Loucy (cell line): ENCODE measurements around the gene EIF1AX.
"Not testable (repeated sequence)": the region's sequence is repeated elsewhere in the genome, so short reads cannot be mapped to it uniquely, and the experiment has no call there.

Experiments used
- H2AFZ ChIP-seq: fragments of 200-600 bp; sonication (generic); 2 replicates; pipeline ENCODE4 v1.6.0; 2016; ENCODE audit warnings: antibody characterized with exemption, mild to moderate bottlenecking, low read length, moderate library complexity
- H3F3A ChIP-seq: fragments of 200-600 bp; 2 replicates; pipeline ENCODE4 v1.6.0; 2016; ENCODE audit warnings: antibody characterized with exemption, low read depth, mild to moderate bottlenecking
- H3K27me3 ChIP-seq: fragments of 200-600 bp; sonication (generic); 2 replicates; pipeline ENCODE4 v1.6.1; 2014; ENCODE audit warnings: low read length, mild to moderate bottlenecking; ENCODE audit not compliant: insufficient read depth, poor library complexity, severe bottlenecking
- H3K36me3 ChIP-seq: fragments of 200-600 bp; sonication (generic); 2 replicates; pipeline ENCODE4 v1.6.1; 2016; ENCODE audit warnings: low read length; ENCODE audit not compliant: insufficient read depth
- H3K4me1 ChIP-seq: fragments of 200-600 bp; sonication (generic); 2 replicates; pipeline ENCODE4 v1.5.1; 2014; ENCODE audit warnings: low read length, mild to moderate bottlenecking; ENCODE audit not compliant: insufficient read depth, poor library complexity, severe bottlenecking
- H3K4me2 ChIP-seq: fragments of 200-600 bp; sonication (generic); 2 replicates; pipeline ENCODE4 v1.6.0; 2014; ENCODE audit warnings: antibody characterized with exemption, low read length, low read depth, mild to moderate bottlenecking; ENCODE audit not compliant: poor library complexity, severe bottlenecking
- H3K4me3 ChIP-seq: fragments of 200-600 bp; sonication (generic); 2 replicates; pipeline ENCODE4 v1.5.1; 2014; ENCODE audit warnings: low read length, mild to moderate bottlenecking, mixed read lengths; ENCODE audit not compliant: poor library complexity, severe bottlenecking
- H3K79me2 ChIP-seq: fragments of 200-600 bp; sonication (generic); 2 replicates; pipeline ENCODE4 v1.6.1; 2014; ENCODE audit warnings: low read length; ENCODE audit not compliant: insufficient read depth
- H3K9ac ChIP-seq: fragments of 200-600 bp; sonication (generic); 2 replicates; pipeline ENCODE4 v1.6.0; 2014; ENCODE audit warnings: mild to moderate bottlenecking, low read depth, low read length, moderate library complexity; ENCODE audit not compliant: poor library complexity, severe bottlenecking
- H3K9me2 ChIP-seq: fragments of 200-600 bp; sonication (generic); replicated peaks from 2 replicates; pipeline ENCODE4 v1.6.1; 2016; ENCODE audit warnings: low read depth, low read length, mixed read lengths
- H3K9me3 ChIP-seq: fragments of 200-600 bp; sonication (generic); 2 replicates; pipeline ENCODE4 v1.6.1; 2014; ENCODE audit warnings: mild to moderate bottlenecking, antibody characterized with exemption, low read length, low read depth; ENCODE audit not compliant: insufficient read depth
- H4K20me1 ChIP-seq: fragments of 200-600 bp; sonication (generic); 2 replicates; pipeline ENCODE4 v1.6.0; 2014; ENCODE audit warnings: antibody characterized with exemption, low read length, mild to moderate bottlenecking; ENCODE audit not compliant: insufficient read depth, poor library complexity, severe bottlenecking
- CTCF ChIP-seq: fragments of 200-600 bp; sonication (generic); conservative IDR thresholded peaks from 2 replicates; pipeline ENCODE4 v1.5.1; 2014; ENCODE audit warnings: mild to moderate bottlenecking, antibody characterized with exemption, low read length
- EZH2phosphoT487 ChIP-seq: fragments of 200-600 bp; IDR thresholded peaks from 2 replicates; pipeline ENCODE4 v1.6.1; 2018; ENCODE audit warnings: antibody characterized with exemption, mild to moderate bottlenecking, moderate library complexity, borderline replicate concordance

EIF1AX gene

GRCh38 chrX:20127440-20127839 is 14.2 kb downstream of the EIF1AX start:
- not testable (repeated sequence) for H3K4me1 ChIP-seq, H3K4me3 ChIP-seq, H3K9me2 ChIP-seq, H4K20me1 ChIP-seq, H3K27me3 ChIP-seq, H3K9ac ChIP-seq, H3K79me2 ChIP-seq, H2AFZ ChIP-seq, H3F3A ChIP-seq, H3K4me2 ChIP-seq, H3K9me3 ChIP-seq
- H3K36me3 ChIP-seq, result peaks cover 37% of the 10 kb centered on the region
- TF ChIP-seq CTCF, result 0 out of 2 replicates have a peak, but pooled peaks have one; percentile 9

GRCh38 chrX:20126833-20127232 is 14.8 kb downstream of the EIF1AX start:
- not testable (repeated sequence) for H3K9ac ChIP-seq, H3K4me3 ChIP-seq, H3K27me3 ChIP-seq, H3K4me1 ChIP-seq, H4K20me1 ChIP-seq, H3K9me2 ChIP-seq, H3K79me2 ChIP-seq, H3K4me2 ChIP-seq, H2AFZ ChIP-seq, H3K9me3 ChIP-seq, H3F3A ChIP-seq
- peaks cover 32% of the 10 kb centered on the region for H3K36me3 ChIP-seq

- Histone ChIP-seq H3K79me2 (no peaks in the 10 kb centered on the region), H3K9ac (no peak overlapping the region), H3K36me3 (peaks cover 18% of the 10 kb centered on the region), H3K9me2 (no peaks in the 10 kb centered on the region), H2AFZ (no peak overlapping the region), H3K4me1 (no peaks in the 10 kb centered on the region), H3K4me3 (no peak overlapping the region), H3F3A (no peaks in the 10 kb centered on the region), H3K9me3 (no peaks in the 10 kb centered on the region), H3K4me2 (no peak overlapping the region), H4K20me1 (peaks cover 2% of the 10 kb centered on the region), H3K27me3 (no peaks in the 10 kb centered on the region)
- TF ChIP-seq EZH2phosphoT487, result no peak
- TF ChIP-seq CTCF, result no peak
Measured at GRCh38 chrX:20124964-20125363, 16.7 kb downstream of the EIF1AX start.

GRCh38 chrX:20118065-20118824 is 23.4 kb downstream of the EIF1AX start:
- H3K36me3 ChIP-seq, result no peaks in the 10 kb centered on the region
- no peak overlapping the region for H2AFZ ChIP-seq
- no peaks in the 10 kb centered on the region for H3K9me2 ChIP-seq
- no peaks in the 10 kb centered on the region for H4K20me1 ChIP-seq
- no peaks in the 10 kb centered on the region for H3K9me3 ChIP-seq
- peaks cover 4% of the 10 kb centered on the region for H3K4me1 ChIP-seq
- H3K9ac ChIP-seq, result no peak overlapping the region
- no peaks in the 10 kb centered on the region for H3F3A ChIP-seq
- no peak overlapping the region for H3K4me2 ChIP-seq
- TF ChIP-seq EZH2phosphoT487 (no peak), CTCF (no peak)
- no peaks in the 10 kb centered on the region for H3K79me2 ChIP-seq
- no peaks in the 10 kb centered on the region for H3K27me3 ChIP-seq
- no peak overlapping the region for H3K4me3 ChIP-seq
